SK-N-SH (cell line): ENCODE data around the gene ELP4. TPM values are rescaled to one million over a fixed set of nuclear protein-coding genes. Genes with fewer than 3 reads are reported as not detected.

Source experiments
- CTCF ChIA-PET: fragments of 300-600, 350-600 bp; formaldehyde crosslinking; extraction: SDS; loops from one replicate; lab custom pipeline; 2021; lab: Yijun Ruan, JAX
- POLR2A ChIA-PET: fragments of 350-600 bp; sonication (Branson Sonifier 250); formaldehyde crosslinking; extraction: SDS; loops from one replicate; lab custom pipeline; 2020; ENCODE audit warnings: antibody characterized with exemption, inconsistent platforms; lab: Yijun Ruan, JAX
- DNase-seq: peaks from one replicate; pipeline ENCODE4 v3.0.0; 2012
- H2AFZ ChIP-seq: fragments of 200-600 bp; sonication (generic); 2 replicates; pipeline ENCODE4 v1.8.1; 2016; ENCODE audit warnings: antibody characterized with exemption, mild to moderate bottlenecking, low read depth
- H3F3A ChIP-seq: fragments of 200-600 bp; sonication (generic); replicated peaks from 2 replicates; pipeline ENCODE3; 2016; ENCODE audit warnings: antibody characterized with exemption, mild to moderate bottlenecking; ENCODE audit not compliant: insufficient read depth
- H3K27ac ChIP-seq, 2 experiments: fragments of 200-500 bp in 1 of 2; fragments of 200-600 bp in 1 of 2; sonication (Bioruptor generic) in 1 of 2; sonication (generic), shearing (Covaris generic) in 1 of 2; 2 replicates each; pipeline versions ENCODE4 v1.5.1 to v1.6.1; 2014 to 2016; ENCODE audit warnings: low read depth in 2 of 2, inconsistent platforms in 1 of 2, low read length in 1 of 2, mild to moderate bottlenecking in 1 of 2, mixed read lengths in 1 of 2
- H3K27me3 ChIP-seq: fragments of 200-600 bp; sonication (generic), shearing (Covaris generic); 2 replicates; pipeline ENCODE4 v1.6.1; 2016; ENCODE audit warnings: mixed run types; ENCODE audit not compliant: insufficient read depth
- H3K36me3 ChIP-seq, 2 experiments: fragments of 200-500 bp in 1 of 2; fragments of 200-600 bp in 1 of 2; sonication (Bioruptor generic) in 1 of 2; sonication (generic) in 1 of 2; replicated peaks in 1 of 2; 2 replicates each; pipeline versions ENCODE3 to v1.5.1; 2014 to 2016; ENCODE audit warnings: low read length in 1 of 2, mild to moderate bottlenecking in 1 of 2; ENCODE audit not compliant: insufficient read depth in 2 of 2, control insufficient read depth in 1 of 2
- H3K4me1 ChIP-seq, 2 experiments: fragments of 200-500 bp in 1 of 2; fragments of 200-600 bp in 1 of 2; sonication (Bioruptor generic) in 1 of 2; sonication (generic), shearing (Covaris generic) in 1 of 2; 2 replicates each; pipeline versions ENCODE4 v1.5.1 to v1.6.1; 2014 to 2016; ENCODE audit warnings: low read depth in 1 of 2, low read length in 1 of 2, mixed run types in 1 of 2; ENCODE audit not compliant: insufficient read depth in 2 of 2, control insufficient read depth in 1 of 2
- H3K4me2 ChIP-seq: fragments of 200-600 bp; sonication (generic), shearing (Covaris generic); 2 replicates; pipeline ENCODE4 v1.6.1; 2017; ENCODE audit warnings: mixed run types
- H3K4me3 ChIP-seq, 2 experiments: fragments of 200-500 bp in 1 of 2; fragments of 200-600 bp in 1 of 2; sonication (Bioruptor generic) in 1 of 2; sonication (generic), shearing (Covaris generic) in 1 of 2; 2 replicates each; pipeline versions ENCODE4 v1.5.1 to v1.8.1; 2014 to 2016; ENCODE audit warnings: low read depth in 2 of 2, inconsistent platforms in 1 of 2, low read length in 1 of 2, mild to moderate bottlenecking in 1 of 2, mixed read lengths in 1 of 2, moderate library complexity in 1 of 2
- H3K79me2 ChIP-seq: fragments of 200-600 bp; sonication (generic); 2 replicates; pipeline ENCODE4 v1.8.1; 2017; ENCODE audit warnings: mild to moderate bottlenecking; ENCODE audit not compliant: insufficient read depth
- H3K9ac ChIP-seq: fragments of 200-600 bp; sonication (generic); 2 replicates; pipeline ENCODE4 v1.6.1; 2017; ENCODE audit warnings: mixed run types
- H3K9me2 ChIP-seq: fragments of 200-600 bp; sonication (generic); 2 replicates; pipeline ENCODE4 v1.6.1; 2017; ENCODE audit warnings: mixed run types
- H3K9me3 ChIP-seq: fragments of 200-600 bp; sonication (generic); 2 replicates; pipeline ENCODE4 v1.6.1; 2017; ENCODE audit warnings: mixed run types, mild to moderate bottlenecking, moderate library complexity
- H4K20me1 ChIP-seq: fragments of 200-600 bp; sonication (generic); 2 replicates; pipeline ENCODE4 v1.6.1; 2017; ENCODE audit warnings: mild to moderate bottlenecking, mixed run types; ENCODE audit not compliant: insufficient read depth
- ELF1 ChIP-seq: IDR thresholded peaks from 2 replicates; pipeline ENCODE4 v1.4.0; 2012
- EZH2phosphoT487 ChIP-seq: fragments of 200-600 bp; sonication (generic); IDR thresholded peaks from 2 replicates; pipeline ENCODE4 v1.6.1; 2017; ENCODE audit warnings: low read depth, mixed run types, mild to moderate bottlenecking, antibody characterized with exemption, moderate library complexity, borderline replicate concordance
- FOSL2 ChIP-seq: IDR thresholded peaks from 2 replicates; pipeline ENCODE4 v1.4.0; 2012; ENCODE audit warnings: low read depth, mild to moderate bottlenecking, moderate library complexity, borderline replicate concordance
- FOXJ3 ChIP-seq: sonication (generic); formaldehyde crosslinking; IDR thresholded peaks from 2 replicates; pipeline ENCODE4 v1.5.1; 2020; ENCODE audit warnings: mild to moderate bottlenecking, missing genetic modification reagents
- GABPA ChIP-seq: IDR thresholded peaks from 2 replicates; pipeline ENCODE4 v1.4.0; 2012; ENCODE audit warnings: low read depth, mild to moderate bottlenecking
- GATA2 ChIP-seq: sonication (generic); formaldehyde crosslinking; IDR thresholded peaks from 2 replicates; pipeline ENCODE4 v1.5.0; 2020; ENCODE audit warnings: mild to moderate bottlenecking, missing genetic modification reagents
- JUND ChIP-seq: IDR thresholded peaks from 2 replicates; pipeline ENCODE4 v1.4.0; 2012
- NFIC ChIP-seq: IDR thresholded peaks from 2 replicates; pipeline ENCODE4 v1.4.0; 2012; ENCODE audit warnings: borderline replicate concordance
- POLR2AphosphoS5 ChIP-seq: IDR thresholded peaks from 2 replicates; pipeline ENCODE4 v1.6.1; 2012; ENCODE audit warnings: low read depth, low read length
- RAD21 ChIP-seq: IDR thresholded peaks from 2 replicates; pipeline ENCODE4 v1.6.1; 2012; ENCODE audit warnings: mild to moderate bottlenecking, low read length
- RCOR1 ChIP-seq: fragments of 150-350 bp; IDR thresholded peaks from 2 replicates; pipeline ENCODE4 v1.6.1; 2017; ENCODE audit warnings: antibody characterized with exemption, low read length
- RFX5 ChIP-seq: IDR thresholded peaks from 2 replicates; pipeline ENCODE4 v1.6.1; 2012; ENCODE audit warnings: mild to moderate bottlenecking, improper control_type of control experiment, low read length
- SIN3A ChIP-seq: IDR thresholded peaks from 2 replicates; pipeline ENCODE4 v1.6.1; 2012; ENCODE audit warnings: low read depth, mild to moderate bottlenecking, low read length, moderate library complexity, borderline replicate concordance
- TCF12 ChIP-seq: IDR thresholded peaks from 2 replicates; pipeline ENCODE4 v1.4.0; 2012
- YY1 ChIP-seq: IDR thresholded peaks from 2 replicates; pipeline ENCODE4 v1.4.0; 2012; ENCODE audit warnings: low read depth, mild to moderate bottlenecking
- WGBS: methylation state at CpG from one replicate; pipeline ENCODE4 v1.1.6; 2017; ENCODE audit warnings: low lambda C conversion rate; 5-methylcytosine and 5-hydroxymethylcytosine counted together
- polyA plus RNA-seq, 3 experiments: library from polyadenylated mRNA; depleted of rRNA; stranded (reverse); fragments of >200 nt; gene quantifications; 2 replicates each; pipeline ENCODE4 v1.2.3, GENCODE V29; 2012
- TF ChIP-seq, protein P1 (sequence below): fragments of 200-600 bp; sonication (generic); IDR thresholded peaks from 2 replicates; pipeline ENCODE4 v1.6.1; 2017; ENCODE audit warnings: antibody characterized with exemption, mild to moderate bottlenecking, moderate library complexity
- TF ChIP-seq, protein P2 (sequence below): IDR thresholded peaks from 2 replicates; pipeline ENCODE4 v1.6.1; 2012; ENCODE audit warnings: mild to moderate bottlenecking, low read depth, low read length, moderate library complexity
- TF ChIP-seq, protein P3 (sequence below): fragments of 150-350 bp; IDR thresholded peaks from 2 replicates; pipeline ENCODE4 v1.6.1; 2017; ENCODE audit warnings: antibody characterized with exemption, low read length, low read depth, borderline replicate concordance
- TF ChIP-seq, protein P4 (sequence below): IDR thresholded peaks from 2 replicates; pipeline ENCODE4 v1.4.0; 2012; ENCODE audit warnings: low read depth

Gene ELP4
- polyA plus RNA-seq, 1 of the 3 experiments (the other 2 are of a cell fraction): 7.0 TPM

DNA sequence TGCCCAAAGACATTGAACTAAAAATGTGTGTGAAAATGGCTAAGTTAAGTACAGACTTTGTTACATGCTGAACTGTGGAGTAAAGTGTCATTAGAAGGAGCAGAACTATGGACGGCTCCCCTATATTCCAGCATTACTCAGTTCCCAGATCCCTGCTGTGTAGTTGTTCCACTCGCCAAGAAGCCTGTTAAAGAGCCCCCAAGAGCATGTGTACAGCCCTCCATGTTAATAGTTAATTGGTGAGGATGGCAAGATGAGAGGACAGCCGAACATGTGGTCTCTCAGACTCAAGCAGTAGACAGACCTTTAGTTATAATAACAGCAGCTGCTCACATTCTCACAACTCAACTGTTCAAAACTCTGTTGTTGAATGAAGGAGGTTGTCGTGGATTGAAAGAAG is 127.4 kb downstream of the ELP4 start:
- POLR2A ChIA-PET: no interaction called here
- 83% methylated on average over 4 of the region's 4 CpGs for WGBS

DNA sequence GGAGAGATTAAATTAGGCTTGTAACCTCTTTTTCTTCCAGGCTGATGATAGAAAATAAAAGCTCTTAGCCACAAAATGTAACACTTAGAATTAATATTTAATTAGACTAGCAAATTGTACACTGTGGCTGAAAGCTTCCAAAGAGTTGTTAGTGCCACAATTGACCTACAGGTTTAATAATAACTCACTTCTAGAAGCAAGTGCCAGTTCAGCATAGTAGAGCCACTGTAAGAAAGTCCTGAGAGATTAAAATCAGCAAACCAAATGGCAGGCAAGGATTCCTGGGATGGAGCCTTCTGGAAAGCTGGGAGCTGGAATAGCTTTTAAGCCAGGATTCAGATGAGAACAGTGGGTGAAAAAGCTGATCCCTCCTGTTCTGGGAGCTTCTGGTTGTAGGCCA is 131.0 kb downstream of the ELP4 start:
- Histone ChIP-seq H3K36me3 (no peaks in the 10 kb centered on the region), H2AFZ (no peak overlapping the region), H3K9me3 (no peaks in the 10 kb centered on the region), H3F3A (peaks cover 14% of the 10 kb centered on the region), H3K4me2 (no peak overlapping the region), H3K4me1 (peaks cover 0 to 16% of the 10 kb centered on the region in 2 experiments; a peak in 3 of 4 replicates), H3K79me2 (no peaks in the 10 kb centered on the region), H3K9me2 (no peaks in the 10 kb centered on the region), H3K27me3 (no peaks in the 10 kb centered on the region), H3K4me3 (no peak overlapping the region), H3K9ac (no peak overlapping the region), H3K27ac (no peak overlapping the region), H4K20me1 (no peaks in the 10 kb centered on the region)
- TF ChIP-seq FOXJ3 (CRISPR knock-in tag): no peak
- TF ChIP-seq FOSL2: no peak
- TF ChIP-seq TCF12: no peak
- TF ChIP-seq SIN3A: no peak
- TF ChIP-seq, protein P1, sequence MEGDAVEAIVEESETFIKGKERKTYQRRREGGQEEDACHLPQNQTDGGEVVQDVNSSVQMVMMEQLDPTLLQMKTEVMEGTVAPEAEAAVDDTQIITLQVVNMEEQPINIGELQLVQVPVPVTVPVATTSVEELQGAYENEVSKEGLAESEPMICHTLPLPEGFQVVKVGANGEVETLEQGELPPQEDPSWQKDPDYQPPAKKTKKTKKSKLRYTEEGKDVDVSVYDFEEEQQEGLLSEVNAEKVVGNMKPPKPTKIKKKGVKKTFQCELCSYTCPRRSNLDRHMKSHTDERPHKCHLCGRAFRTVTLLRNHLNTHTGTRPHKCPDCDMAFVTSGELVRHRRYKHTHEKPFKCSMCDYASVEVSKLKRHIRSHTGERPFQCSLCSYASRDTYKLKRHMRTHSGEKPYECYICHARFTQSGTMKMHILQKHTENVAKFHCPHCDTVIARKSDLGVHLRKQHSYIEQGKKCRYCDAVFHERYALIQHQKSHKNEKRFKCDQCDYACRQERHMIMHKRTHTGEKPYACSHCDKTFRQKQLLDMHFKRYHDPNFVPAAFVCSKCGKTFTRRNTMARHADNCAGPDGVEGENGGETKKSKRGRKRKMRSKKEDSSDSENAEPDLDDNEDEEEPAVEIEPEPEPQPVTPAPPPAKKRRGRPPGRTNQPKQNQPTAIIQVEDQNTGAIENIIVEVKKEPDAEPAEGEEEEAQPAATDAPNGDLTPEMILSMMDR: no peak
- TF ChIP-seq, protein P2, sequence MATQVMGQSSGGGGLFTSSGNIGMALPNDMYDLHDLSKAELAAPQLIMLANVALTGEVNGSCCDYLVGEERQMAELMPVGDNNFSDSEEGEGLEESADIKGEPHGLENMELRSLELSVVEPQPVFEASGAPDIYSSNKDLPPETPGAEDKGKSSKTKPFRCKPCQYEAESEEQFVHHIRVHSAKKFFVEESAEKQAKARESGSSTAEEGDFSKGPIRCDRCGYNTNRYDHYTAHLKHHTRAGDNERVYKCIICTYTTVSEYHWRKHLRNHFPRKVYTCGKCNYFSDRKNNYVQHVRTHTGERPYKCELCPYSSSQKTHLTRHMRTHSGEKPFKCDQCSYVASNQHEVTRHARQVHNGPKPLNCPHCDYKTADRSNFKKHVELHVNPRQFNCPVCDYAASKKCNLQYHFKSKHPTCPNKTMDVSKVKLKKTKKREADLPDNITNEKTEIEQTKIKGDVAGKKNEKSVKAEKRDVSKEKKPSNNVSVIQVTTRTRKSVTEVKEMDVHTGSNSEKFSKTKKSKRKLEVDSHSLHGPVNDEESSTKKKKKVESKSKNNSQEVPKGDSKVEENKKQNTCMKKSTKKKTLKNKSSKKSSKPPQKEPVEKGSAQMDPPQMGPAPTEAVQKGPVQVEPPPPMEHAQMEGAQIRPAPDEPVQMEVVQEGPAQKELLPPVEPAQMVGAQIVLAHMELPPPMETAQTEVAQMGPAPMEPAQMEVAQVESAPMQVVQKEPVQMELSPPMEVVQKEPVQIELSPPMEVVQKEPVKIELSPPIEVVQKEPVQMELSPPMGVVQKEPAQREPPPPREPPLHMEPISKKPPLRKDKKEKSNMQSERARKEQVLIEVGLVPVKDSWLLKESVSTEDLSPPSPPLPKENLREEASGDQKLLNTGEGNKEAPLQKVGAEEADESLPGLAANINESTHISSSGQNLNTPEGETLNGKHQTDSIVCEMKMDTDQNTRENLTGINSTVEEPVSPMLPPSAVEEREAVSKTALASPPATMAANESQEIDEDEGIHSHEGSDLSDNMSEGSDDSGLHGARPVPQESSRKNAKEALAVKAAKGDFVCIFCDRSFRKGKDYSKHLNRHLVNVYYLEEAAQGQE: no peak
- TF ChIP-seq GATA2 (CRISPR knock-in tag): no peak
- no peak for TF ChIP-seq JUND
- TF ChIP-seq, protein P3, sequence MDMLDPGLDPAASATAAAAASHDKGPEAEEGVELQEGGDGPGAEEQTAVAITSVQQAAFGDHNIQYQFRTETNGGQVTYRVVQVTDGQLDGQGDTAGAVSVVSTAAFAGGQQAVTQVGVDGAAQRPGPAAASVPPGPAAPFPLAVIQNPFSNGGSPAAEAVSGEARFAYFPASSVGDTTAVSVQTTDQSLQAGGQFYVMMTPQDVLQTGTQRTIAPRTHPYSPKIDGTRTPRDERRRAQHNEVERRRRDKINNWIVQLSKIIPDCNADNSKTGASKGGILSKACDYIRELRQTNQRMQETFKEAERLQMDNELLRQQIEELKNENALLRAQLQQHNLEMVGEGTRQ: no peak
- TF ChIP-seq YY1: no peak
- TF ChIP-seq GABPA: no peak
- TF ChIP-seq POLR2AphosphoS5: no peak
- TF ChIP-seq ELF1: no peak
- no peak for TF ChIP-seq EZH2phosphoT487
- CTCF ChIA-PET: interaction anchor here (0.9 to 3.6 kb wide), 16 partner anchors 9 to 318 kb away, joined by 3 to 20 read pairs (median 4); no protein-coding TSS in a partner anchor
- POLR2A ChIA-PET: no interaction called here
- no peak for DNase-seq

More for the DNA sequence above, 127.4 kb downstream of the ELP4 start:
- no peak overlapping the region for H3K9ac ChIP-seq
- H3K27me3 ChIP-seq: no peaks in the 10 kb centered on the region
- no peak for TF ChIP-seq TCF12
- no peak for TF ChIP-seq NFIC
- TF ChIP-seq EZH2phosphoT487: no peak
- no peak for TF ChIP-seq RFX5
- no peak for TF ChIP-seq GABPA
- TF ChIP-seq RCOR1: no peak
- TF ChIP-seq FOSL2: no peak
- TF ChIP-seq, protein P4, sequence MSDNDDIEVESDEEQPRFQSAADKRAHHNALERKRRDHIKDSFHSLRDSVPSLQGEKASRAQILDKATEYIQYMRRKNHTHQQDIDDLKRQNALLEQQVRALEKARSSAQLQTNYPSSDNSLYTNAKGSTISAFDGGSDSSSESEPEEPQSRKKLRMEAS: no peak
- no peak for TF ChIP-seq JUND
- TF ChIP-seq SIN3A: no peak
- no peak for TF ChIP-seq RAD21
- H4K20me1 ChIP-seq: no peaks in the 10 kb centered on the region
- H3K4me3 ChIP-seq: no peak overlapping the region
- no peak overlapping the region for H3K4me2 ChIP-seq
- DNase-seq: no peak
- H3K79me2 ChIP-seq: no peaks in the 10 kb centered on the region
- no peak overlapping the region for H2AFZ ChIP-seq
- no peaks in the 10 kb centered on the region for H3K9me2 ChIP-seq
- CTCF ChIA-PET: no interaction called here
- no peaks in the 10 kb centered on the region for H3K9me3 ChIP-seq
- peaks cover 0 to 5% of the 10 kb centered on the region in 2 experiments for H3K36me3 ChIP-seq
- no peaks in the 10 kb centered on the region; a peak in 2 of 4 replicates for H3K4me1 ChIP-seq
- H3K27ac ChIP-seq: no peak overlapping the region
- no peaks in the 10 kb centered on the region for H3F3A ChIP-seq
